ENCODE data around the gene BPGM.

BPGM gene

GRCh38 chr7:134701272-134701671 is 54.6 kb downstream of the BPGM start:
- no peak overlapping the region for H3K27ac ChIP-seq (ENCODE audit: low read depth, low read length, poor library complexity, severe bottlenecking)
- H3K9me2 ChIP-seq (ENCODE audit: low read depth, low read length), result no peaks in the 10 kb centered on the region
- H2AFZ ChIP-seq (ENCODE audit: low read length), result no peak overlapping the region
- no peak overlapping the region for H3K9ac ChIP-seq (ENCODE audit: low read length)
- H3K27me3 ChIP-seq (ENCODE audit: insufficient read depth, low read length), result peaks cover 6% of the 10 kb centered on the region
- no peaks in the 10 kb centered on the region for H4K20me1 ChIP-seq (ENCODE audit: insufficient read depth, low read length)
- no peaks in the 10 kb centered on the region for H3K9me3 ChIP-seq (ENCODE audit: low read length)
- no peaks in the 10 kb centered on the region for H3K36me3 ChIP-seq (ENCODE audit: insufficient read depth, low read length)
- no peaks in the 10 kb centered on the region for H3F3A ChIP-seq (ENCODE audit: insufficient read depth, low read length)
- no peak overlapping the region for H3K4me3 ChIP-seq (ENCODE audit: low read depth, low read length, poor library complexity, severe bottlenecking)
- H3K4me2 ChIP-seq (ENCODE audit: low read length), result no peak overlapping the region
- TF ChIP-seq CTCF (IDR thresholded peaks at IDR 0.05; ENCODE audit: low read length) (peak; percentile 90), EZH2 (IDR thresholded peaks at IDR 0.05; ENCODE audit: borderline replicate concordance, low read length) (no peak)
- H3K79me2 ChIP-seq (ENCODE audit: insufficient read depth, low read length), result no peaks in the 10 kb centered on the region
- no peaks in the 10 kb centered on the region for H3K4me1 ChIP-seq (ENCODE audit: insufficient read depth, low read length, severe bottlenecking)

- Histone ChIP-seq H3K9ac (ENCODE audit: low read length) (no peak overlapping the region), H3K4me1 (ENCODE audit: insufficient read depth, low read length, severe bottlenecking) (no peaks in the 10 kb centered on the region), H3K9me2 (ENCODE audit: low read depth, low read length) (no peaks in the 10 kb centered on the region), H3K27ac (ENCODE audit: low read depth, low read length, poor library complexity, severe bottlenecking) (no peak overlapping the region), H3K9me3 (ENCODE audit: low read length) (no peaks in the 10 kb centered on the region), H4K20me1 (ENCODE audit: insufficient read depth, low read length) (no peaks in the 10 kb centered on the region), H3K27me3 (ENCODE audit: insufficient read depth, low read length) (peaks cover 6% of the 10 kb centered on the region), H2AFZ (ENCODE audit: low read length) (no peak overlapping the region), H3K36me3 (ENCODE audit: insufficient read depth, low read length) (no peaks in the 10 kb centered on the region), H3K79me2 (ENCODE audit: insufficient read depth, low read length) (no peaks in the 10 kb centered on the region), H3K4me2 (ENCODE audit: low read length) (no peak overlapping the region), H3F3A (ENCODE audit: insufficient read depth, low read length) (no peaks in the 10 kb centered on the region), H3K4me3 (ENCODE audit: low read depth, low read length, poor library complexity, severe bottlenecking) (no peak overlapping the region)
- no peak for TF ChIP-seq CTCF (IDR thresholded peaks at IDR 0.05; ENCODE audit: low read length)
- TF ChIP-seq EZH2 (IDR thresholded peaks at IDR 0.05; ENCODE audit: borderline replicate concordance, low read length), result no peak
These were observed 56.0 kb downstream of the BPGM start for GRCh38 chr7:134702366-134703240.

GRCh38 chr7:134703241-134703594 is 56.6 kb downstream of the BPGM start:
- TF ChIP-seq EZH2 (IDR thresholded peaks at IDR 0.05; ENCODE audit: borderline replicate concordance, low read length), result no peak
- TF ChIP-seq CTCF (IDR thresholded peaks at IDR 0.05; ENCODE audit: low read length), result no peak
- H3K79me2 ChIP-seq (ENCODE audit: insufficient read depth, low read length), result no peaks in the 10 kb centered on the region
- H3K9me3 ChIP-seq (ENCODE audit: low read length), result no peaks in the 10 kb centered on the region
- peaks cover 6% of the 10 kb centered on the region for H3K27me3 ChIP-seq (ENCODE audit: insufficient read depth, low read length)
- no peaks in the 10 kb centered on the region for H3K9me2 ChIP-seq (ENCODE audit: low read depth, low read length)
- H2AFZ ChIP-seq (ENCODE audit: low read length), result no peak overlapping the region
- no peaks in the 10 kb centered on the region for H3K36me3 ChIP-seq (ENCODE audit: insufficient read depth, low read length)
- no peak overlapping the region for H3K27ac ChIP-seq (ENCODE audit: low read depth, low read length, poor library complexity, severe bottlenecking)
- no peaks in the 10 kb centered on the region for H3F3A ChIP-seq (ENCODE audit: insufficient read depth, low read length)
- no peaks in the 10 kb centered on the region for H3K4me1 ChIP-seq (ENCODE audit: insufficient read depth, low read length, severe bottlenecking)
- no peak overlapping the region for H3K9ac ChIP-seq (ENCODE audit: low read length)
- H3K4me3 ChIP-seq (ENCODE audit: low read depth, low read length, poor library complexity, severe bottlenecking), result no peak overlapping the region
- no peaks in the 10 kb centered on the region for H4K20me1 ChIP-seq (ENCODE audit: insufficient read depth, low read length)
- H3K4me2 ChIP-seq (ENCODE audit: low read length), result no peak overlapping the region
